GM12878 (cell line): Measurements from ENCODE around the gene DPYSL4. TPM values are rescaled to one million over a fixed set of nuclear protein-coding genes. Genes with fewer than 3 reads are reported as not detected.

ENCODE experiments used
- ATAC-seq: fragments of 200-7000 bp; cut with Tn5 transposase; 3 replicates; pipeline ENCODE4 v1.9.1; 2020; ENCODE audit warnings: mild to moderate bottlenecking, moderate library complexity
- BruUV-seq: library from RNA; stranded (reverse); fragments of 400-500 nt; replicated peaks from 2 replicates; lab custom pipeline; 2021; lab: Mats Ljungman, UMichigan
- CTCF ChIA-PET: fragments of 300-600 bp; sonication (Branson Sonifier 250); formaldehyde crosslinking; extraction: SDS; loops from one replicate; lab custom pipeline; 2021; ENCODE audit warnings: inconsistent platforms; lab: Yijun Ruan, JAX
- POLR2A ChIA-PET: fragments of 350-600 bp; formaldehyde crosslinking; extraction: SDS; loops from one replicate; lab custom pipeline; 2021; ENCODE audit warnings: inconsistent platforms; lab: Charles Lee
- RAD21 ChIA-PET: fragments of 300-600 bp; sonication (Branson Sonifier 250); formaldehyde crosslinking; loops from one replicate; lab custom pipeline; 2023; ENCODE audit warnings: antibody characterized with exemption; ENCODE audit not compliant: unreplicated experiment; lab: Charles Lee
- SMC1A ChIA-PET: fragments of 300-600 bp; sonication (Branson Sonifier 250); formaldehyde crosslinking; loops from one replicate; lab custom pipeline; 2023; ENCODE audit not compliant: unreplicated experiment, uncharacterized antibody; lab: Charles Lee
- DNase-seq: peaks from one replicate; pipeline ENCODE4 v3.0.0-alpha.2; 2011; ENCODE audit warnings: low read depth, low spot score
- FAIRE-seq: peaks from 3 replicates; lab custom pipeline; 2011; peaks lifted over from hg19 to GRCh38; lab: Jason Lieb, UNC
- H2AFZ ChIP-seq: 2 replicates; pipeline ENCODE4 v1.6.0; 2011; ENCODE audit warnings: low read depth, low read length, control low read depth; ENCODE audit not compliant: control insufficient read depth
- H3K27ac ChIP-seq: 2 replicates; pipeline ENCODE4 v1.5.1; 2011; ENCODE audit warnings: control low read depth; ENCODE audit not compliant: control insufficient read depth, insufficient read depth
- H3K27me3 ChIP-seq, 2 experiments: replicated peaks in 1 of 2; 2 replicates each; pipeline versions ENCODE4 v1.6.0 to v1.6.1; 2011; ENCODE audit warnings: low read length in 1 of 2; ENCODE audit not compliant: control insufficient read depth in 2 of 2, insufficient read depth in 2 of 2
- H3K36me3 ChIP-seq, 2 experiments: 2 replicates each; pipeline ENCODE4 v1.5.1; 2011; ENCODE audit warnings: low read length in 1 of 2; ENCODE audit not compliant: control insufficient read depth in 2 of 2, insufficient read depth in 2 of 2
- H3K4me1 ChIP-seq: 2 replicates; pipeline ENCODE4 v1.6.1; 2011; ENCODE audit warnings: mild to moderate bottlenecking, low read length, moderate library complexity, mixed read lengths; ENCODE audit not compliant: control insufficient read depth, insufficient read depth
- H3K4me2 ChIP-seq: 2 replicates; pipeline ENCODE4 v1.6.0; 2011; ENCODE audit warnings: control low read depth; ENCODE audit not compliant: control insufficient read depth, insufficient read depth
- H3K4me3 ChIP-seq: fragments of 200-600 bp; sonication (generic); 2 replicates; pipeline ENCODE4 v1.5.1; 2016
- H3K79me2 ChIP-seq: 2 replicates; pipeline ENCODE4 v1.6.0; 2011; ENCODE audit warnings: low read length; ENCODE audit not compliant: control insufficient read depth, insufficient read depth
- H3K9ac ChIP-seq: 2 replicates; pipeline ENCODE4 v1.8.0; 2011; ENCODE audit warnings: low read length, control low read depth, mixed read lengths; ENCODE audit not compliant: control insufficient read depth, insufficient read depth
- H3K9me3 ChIP-seq: replicated peaks from 3 replicates; pipeline ENCODE4 v1.5.1; 2011; ENCODE audit warnings: mild to moderate bottlenecking, low read length; ENCODE audit not compliant: control insufficient read depth, insufficient read depth
- H4K20me1 ChIP-seq: 2 replicates; pipeline ENCODE4 v1.6.0; 2011; ENCODE audit not compliant: control insufficient read depth, insufficient read depth
- BCL11A ChIP-seq: IDR thresholded peaks from 2 replicates; pipeline ENCODE4 v1.6.1; 2011; ENCODE audit warnings: low read depth, low read length
- FOXK2 ChIP-seq: fragments of 450-650 bp; IDR thresholded peaks from 2 replicates; pipeline ENCODE4 v1.6.1; 2017; ENCODE audit warnings: mild to moderate bottlenecking, moderate library complexity
- GATAD2B ChIP-seq: fragments of 450-650 bp; conservative IDR thresholded peaks from 2 replicates; pipeline ENCODE4 v1.6.1; 2017; ENCODE audit warnings: low read depth, mild to moderate bottlenecking, moderate library complexity
- IKZF2 ChIP-seq, 2 experiments: fragments of 450-650 bp; IDR thresholded peaks; 2 replicates each; pipeline ENCODE4 v1.6.1; 2017; ENCODE audit warnings: mild to moderate bottlenecking in 2 of 2, moderate library complexity in 2 of 2
- JUND ChIP-seq: IDR thresholded peaks from 2 replicates; pipeline ENCODE4 v1.6.1; 2012; ENCODE audit warnings: low read depth, mild to moderate bottlenecking, low read length, improper control_type of control experiment, moderate library complexity
- NFYB ChIP-seq: IDR thresholded peaks from 2 replicates; pipeline ENCODE4 v1.6.1; 2011; ENCODE audit warnings: low read depth, mild to moderate bottlenecking, low read length, improper control_type of control experiment, moderate library complexity; ENCODE audit not compliant: insufficient read depth
- NR2C1 ChIP-seq: fragments of 450-650 bp; IDR thresholded peaks from 2 replicates; pipeline ENCODE4 v1.6.1; 2017; ENCODE audit warnings: antibody characterized with exemption, mild to moderate bottlenecking, moderate library complexity
- PAX8 ChIP-seq: fragments of 450-650 bp; IDR thresholded peaks from 2 replicates; pipeline ENCODE4 v1.6.1; 2017; ENCODE audit warnings: mild to moderate bottlenecking, moderate library complexity
- WGBS: methylation state at CpG from one replicate; pipeline ENCODE4 v1.1.6; 2016; ENCODE audit warnings: low lambda C conversion rate; ENCODE audit not compliant: insufficient replicate concordance, insufficient coverage; ENCODE audit errors: missing lambda C conversion rate; 5-methylcytosine and 5-hydroxymethylcytosine counted together
- in situ Hi-C: fragments of 300-500 bp; cut with MboI; formaldehyde crosslinking; loops from 9 replicates; pipeline ENCODE4 v1.14.3; 2018; ENCODE audit warnings: mixed read lengths
- intact Hi-C: fragments of 100-400 bp; cut with micrococcal nuclease; formaldehyde crosslinking; loops from one replicate; pipeline ENCODE4 v1.14.2; 2022; ENCODE audit not compliant: unreplicated experiment
- polyA plus RNA-seq, 11 experiments: library from polyadenylated mRNA; depleted of rRNA in 4 of 11; unstranded in 6 of 11; stranded (reverse) in 5 of 11; fragments of >200 nt; fragmentation: Nextera tagmentation in 4 of 11; fragmentation: Illumina TruSeq in 1 of 11; extraction: Ambion mirVana in 4 of 11; extraction: Trizol in 1 of 11; gene quantifications; 1 replicate in 1 of 11; 2 replicates in 10 of 11; pipeline versions ENCODE4 v1.2.1 to v1.2.3, GENCODE V29; 2011 to 2016; ENCODE audit warnings: inconsistent platforms in 2 of 11, missing spikeins in 2 of 11, low read depth in 1 of 11
- total RNA-seq, 4 experiments: library from RNA; depleted of rRNA in 3 of 4; stranded (reverse); fragments of >200 nt in 3 of 4; fragmentation: Illumina TruSeq in 1 of 4; extraction: Trizol in 1 of 4; gene quantifications; 2 replicates each; pipeline versions ENCODE4 v1.2.1 to v1.2.3, GENCODE V29; 2013 to 2021
- TF ChIP-seq, protein P1 (sequence below): IDR thresholded peaks from 2 replicates; pipeline ENCODE4 v1.6.1; 2011; ENCODE audit warnings: borderline replicate concordance, low read depth, mild to moderate bottlenecking, moderate library complexity, mixed read lengths, low read length; ENCODE audit not compliant: insufficient read depth; ENCODE audit errors: extremely low read length
- TF ChIP-seq, protein P2 (sequence below): fragments of 150-350 bp; IDR thresholded peaks from 2 replicates; pipeline ENCODE4 v1.6.1; 2014; ENCODE audit warnings: mild to moderate bottlenecking, low read depth, low read length
- TF ChIP-seq, protein P3 (sequence below): IDR thresholded peaks from 2 replicates; pipeline ENCODE4 v1.6.1; 2012; ENCODE audit warnings: mild to moderate bottlenecking, low read depth, low read length
- TF ChIP-seq, protein P4 (sequence below): IDR thresholded peaks from 2 replicates; pipeline ENCODE4 v1.6.1; 2011; ENCODE audit warnings: mild to moderate bottlenecking, low read depth, low read length, moderate library complexity; ENCODE audit not compliant: insufficient replicate concordance

Gene DPYSL4
- total and polyA plus RNA-seq, 10 of the 15 experiments (the other 5 are each of a cell fraction or from before 2014, with no cell fraction given): 0.10 to 0.21 TPM; not detected in 8

DNA sequence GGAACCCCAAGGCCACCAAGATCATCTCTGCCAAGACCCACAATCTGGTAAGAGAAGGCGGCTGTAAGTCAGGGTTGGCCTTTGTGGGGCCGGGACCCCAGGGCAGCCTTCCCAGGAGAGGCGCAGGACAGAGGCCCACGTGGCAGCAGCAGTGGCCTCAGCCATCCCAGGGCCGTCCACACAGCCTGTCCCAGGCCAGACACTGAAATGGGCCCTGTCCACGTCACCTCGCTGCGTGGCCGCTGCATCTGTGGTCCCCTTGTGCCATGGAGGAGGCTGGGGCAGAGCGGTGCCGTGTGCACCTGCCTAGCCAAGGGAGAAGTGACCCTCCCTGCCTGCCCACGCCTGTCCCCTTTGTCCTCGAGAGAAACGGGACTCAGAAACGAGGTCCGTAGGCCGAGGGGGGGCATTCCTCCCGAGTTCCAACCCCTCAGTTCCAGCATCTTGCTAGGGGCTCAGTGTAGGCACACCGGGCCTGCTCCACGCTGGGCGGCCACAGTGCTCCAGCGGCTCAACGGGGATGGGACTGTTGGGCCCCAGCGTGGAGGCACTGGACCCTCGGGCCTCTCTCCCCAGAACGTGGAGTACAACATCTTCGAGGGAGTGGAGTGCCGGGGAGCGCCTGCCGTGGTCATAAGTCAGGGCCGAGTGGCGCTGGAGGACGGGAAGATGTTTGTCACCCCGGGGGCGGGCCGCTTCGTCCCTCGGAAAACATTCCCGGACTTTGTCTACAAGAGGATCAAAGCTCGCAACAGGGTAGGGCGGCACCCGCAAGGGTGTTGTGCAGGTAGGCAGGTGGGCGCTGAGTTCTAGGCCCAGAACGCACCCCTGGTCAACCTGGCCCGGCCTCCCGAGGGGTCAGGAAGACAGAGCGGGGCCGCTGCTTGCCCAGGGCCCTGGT is 15.6 kb downstream of the DPYSL4 start:
- no peak overlapping the region for H3K4me2 ChIP-seq
- H3K9ac ChIP-seq: no peak overlapping the region
- H3K27me3 ChIP-seq: no peaks in the 10 kb centered on the region
- no peaks in the 10 kb centered on the region for H3K4me1 ChIP-seq
- no peaks in the 10 kb centered on the region for H3K79me2 ChIP-seq
- TF ChIP-seq GATAD2B (no peak), IKZF2 (IDR thresholded peaks at IDR 0.05) (no peak), NFYB (no peak), JUND (no peak), BCL11A (no peak), NR2C1 (no peak), FOXK2 (no peak), PAX8 (no peak)
- TF ChIP-seq, protein P1, sequence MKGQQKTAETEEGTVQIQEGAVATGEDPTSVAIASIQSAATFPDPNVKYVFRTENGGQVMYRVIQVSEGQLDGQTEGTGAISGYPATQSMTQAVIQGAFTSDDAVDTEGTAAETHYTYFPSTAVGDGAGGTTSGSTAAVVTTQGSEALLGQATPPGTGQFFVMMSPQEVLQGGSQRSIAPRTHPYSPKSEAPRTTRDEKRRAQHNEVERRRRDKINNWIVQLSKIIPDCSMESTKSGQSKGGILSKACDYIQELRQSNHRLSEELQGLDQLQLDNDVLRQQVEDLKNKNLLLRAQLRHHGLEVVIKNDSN: no peak
- TF ChIP-seq, protein P2, sequence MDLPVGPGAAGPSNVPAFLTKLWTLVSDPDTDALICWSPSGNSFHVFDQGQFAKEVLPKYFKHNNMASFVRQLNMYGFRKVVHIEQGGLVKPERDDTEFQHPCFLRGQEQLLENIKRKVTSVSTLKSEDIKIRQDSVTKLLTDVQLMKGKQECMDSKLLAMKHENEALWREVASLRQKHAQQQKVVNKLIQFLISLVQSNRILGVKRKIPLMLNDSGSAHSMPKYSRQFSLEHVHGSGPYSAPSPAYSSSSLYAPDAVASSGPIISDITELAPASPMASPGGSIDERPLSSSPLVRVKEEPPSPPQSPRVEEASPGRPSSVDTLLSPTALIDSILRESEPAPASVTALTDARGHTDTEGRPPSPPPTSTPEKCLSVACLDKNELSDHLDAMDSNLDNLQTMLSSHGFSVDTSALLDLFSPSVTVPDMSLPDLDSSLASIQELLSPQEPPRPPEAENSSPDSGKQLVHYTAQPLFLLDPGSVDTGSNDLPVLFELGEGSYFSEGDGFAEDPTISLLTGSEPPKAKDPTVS: no peak
- TF ChIP-seq, protein P3, sequence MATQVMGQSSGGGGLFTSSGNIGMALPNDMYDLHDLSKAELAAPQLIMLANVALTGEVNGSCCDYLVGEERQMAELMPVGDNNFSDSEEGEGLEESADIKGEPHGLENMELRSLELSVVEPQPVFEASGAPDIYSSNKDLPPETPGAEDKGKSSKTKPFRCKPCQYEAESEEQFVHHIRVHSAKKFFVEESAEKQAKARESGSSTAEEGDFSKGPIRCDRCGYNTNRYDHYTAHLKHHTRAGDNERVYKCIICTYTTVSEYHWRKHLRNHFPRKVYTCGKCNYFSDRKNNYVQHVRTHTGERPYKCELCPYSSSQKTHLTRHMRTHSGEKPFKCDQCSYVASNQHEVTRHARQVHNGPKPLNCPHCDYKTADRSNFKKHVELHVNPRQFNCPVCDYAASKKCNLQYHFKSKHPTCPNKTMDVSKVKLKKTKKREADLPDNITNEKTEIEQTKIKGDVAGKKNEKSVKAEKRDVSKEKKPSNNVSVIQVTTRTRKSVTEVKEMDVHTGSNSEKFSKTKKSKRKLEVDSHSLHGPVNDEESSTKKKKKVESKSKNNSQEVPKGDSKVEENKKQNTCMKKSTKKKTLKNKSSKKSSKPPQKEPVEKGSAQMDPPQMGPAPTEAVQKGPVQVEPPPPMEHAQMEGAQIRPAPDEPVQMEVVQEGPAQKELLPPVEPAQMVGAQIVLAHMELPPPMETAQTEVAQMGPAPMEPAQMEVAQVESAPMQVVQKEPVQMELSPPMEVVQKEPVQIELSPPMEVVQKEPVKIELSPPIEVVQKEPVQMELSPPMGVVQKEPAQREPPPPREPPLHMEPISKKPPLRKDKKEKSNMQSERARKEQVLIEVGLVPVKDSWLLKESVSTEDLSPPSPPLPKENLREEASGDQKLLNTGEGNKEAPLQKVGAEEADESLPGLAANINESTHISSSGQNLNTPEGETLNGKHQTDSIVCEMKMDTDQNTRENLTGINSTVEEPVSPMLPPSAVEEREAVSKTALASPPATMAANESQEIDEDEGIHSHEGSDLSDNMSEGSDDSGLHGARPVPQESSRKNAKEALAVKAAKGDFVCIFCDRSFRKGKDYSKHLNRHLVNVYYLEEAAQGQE: no peak
- TF ChIP-seq, protein P4, sequence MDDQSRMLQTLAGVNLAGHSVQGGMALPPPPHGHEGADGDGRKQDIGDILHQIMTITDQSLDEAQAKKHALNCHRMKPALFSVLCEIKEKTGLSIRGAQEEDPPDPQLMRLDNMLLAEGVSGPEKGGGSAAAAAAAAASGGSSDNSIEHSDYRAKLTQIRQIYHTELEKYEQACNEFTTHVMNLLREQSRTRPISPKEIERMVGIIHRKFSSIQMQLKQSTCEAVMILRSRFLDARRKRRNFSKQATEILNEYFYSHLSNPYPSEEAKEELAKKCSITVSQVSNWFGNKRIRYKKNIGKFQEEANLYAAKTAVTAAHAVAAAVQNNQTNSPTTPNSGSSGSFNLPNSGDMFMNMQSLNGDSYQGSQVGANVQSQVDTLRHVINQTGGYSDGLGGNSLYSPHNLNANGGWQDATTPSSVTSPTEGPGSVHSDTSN: no peak
- CTCF ChIA-PET: no interaction called here
- POLR2A ChIA-PET: no interaction called here
- DNase-seq: no peak
- no peaks in the 10 kb centered on the region for H3K9me3 ChIP-seq
- no peak for FAIRE-seq
- intact Hi-C loops (no loop called here), in situ Hi-C loops (no loop called here)
- H3K4me3 ChIP-seq: no peak overlapping the region
- 45% methylated on average over 47 of the region's 48 CpGs for WGBS
- SMC1A ChIA-PET: no interaction called here
- H4K20me1 ChIP-seq: no peaks in the 10 kb centered on the region
- H2AFZ ChIP-seq: no peak overlapping the region
- RAD21 ChIA-PET: no interaction called here
- H3K27ac ChIP-seq: no peak overlapping the region
- H3K36me3 ChIP-seq: no peaks in the 10 kb centered on the region
- BruUV-seq: no TSS peak
- no peak for ATAC-seq
